GM20431 (cell line): Measurements from ENCODE around the gene RBM6.
"Not testable (repeated sequence)": the region's sequence is repeated elsewhere in the genome, so short reads cannot be mapped to it uniquely, and the experiment has no call there.

Source experiments
- in situ Hi-C: fragments of 300-500 bp; cut with MseI, MboI; formaldehyde crosslinking; loops from one replicate; pipeline ENCODE4 v1.15.0; 2020; ENCODE audit warnings: low sequenced_read_pairs; ENCODE audit not compliant: unreplicated experiment

Gene RBM6

GRCh38 chr3:49911611-49912010 is 28.3 kb upstream of the RBM6 start:
- in situ Hi-C loops, result no loop called here

- in situ Hi-C loops, result no loop called here
These were observed 27.1 kb upstream of the RBM6 start for GRCh38 chr3:49912881-49913281.

- in situ Hi-C loops, result no loop called here
These were observed 25.0 kb upstream of the RBM6 start for GRCh38 chr3:49914906-49915305.

GRCh38 chr3:49916686-49917085 is 23.3 kb upstream of the RBM6 start:
- in situ Hi-C loops, result no loop called here

- in situ Hi-C loops, result not testable (repeated sequence)
These were observed 22.0 kb upstream of the RBM6 start for GRCh38 chr3:49917806-49918590.

GRCh38 chr3:49924683-49925082 is 15.3 kb upstream of the RBM6 start:
- in situ Hi-C loops, result no loop called here

GRCh38 chr3:49925485-49925884 is 14.5 kb upstream of the RBM6 start:
- in situ Hi-C loops, result no loop called here

GRCh38 chr3:49926117-49926728 is 13.7 kb upstream of the RBM6 start:
- in situ Hi-C loops, result no loop called here

- in situ Hi-C loops, result no loop called here
These were observed 12.2 kb upstream of the RBM6 start for GRCh38 chr3:49927798-49928197.

- in situ Hi-C loops, result no loop called here
These were observed 11.4 kb upstream of the RBM6 start for GRCh38 chr3:49928481-49929017.

- in situ Hi-C loops, result no loop called here
These were observed 10.4 kb upstream of the RBM6 start, which contains the start of gene MON1A for GRCh38 chr3:49929291-49930167. MON1A (minus strand) TSS chr3:49929811; CDS start chr3:49913346, 16,465 bp downstream.

GRCh38 chr3:49930168-49930690 is 9.7 kb upstream of the RBM6 start:
- in situ Hi-C loops, result no loop called here

- in situ Hi-C loops, result no loop called here
These were observed 9.0 kb upstream of the RBM6 start for GRCh38 chr3:49930922-49931321.

- in situ Hi-C loops, result not testable (repeated sequence)
These were observed 7.7 kb upstream of the RBM6 start for GRCh38 chr3:49932281-49932680.

GRCh38 chr3:49937090-49937489 is 2.9 kb upstream of the RBM6 start:
- in situ Hi-C loops, result no loop called here

GRCh38 chr3:49940667-49941249 is 808 bp downstream of the RBM6 start:
- in situ Hi-C loops, result no loop called here

GRCh38 chr3:49942651-49943050 is 2.7 kb downstream of the RBM6 start:
- in situ Hi-C loops, result no loop called here

GRCh38 chr3:49952924-49953323 is 13.0 kb downstream of the RBM6 start:
- in situ Hi-C loops, result no loop called here

GRCh38 chr3:49955636-49956035 is 15.7 kb downstream of the RBM6 start:
- in situ Hi-C loops, result no loop called here
